HFF-Myc (cell line): ENCODE data around the gene PLOD1.
"Not testable (repeated sequence)": the region's sequence is repeated elsewhere in the genome, so short reads cannot be mapped to it uniquely, and the experiment has no call there.

ENCODE experiments used
- DNase-seq: peaks from one replicate; pipeline ENCODE4 v3.0.0-alpha.2; 2011; ENCODE audit warnings: low read depth; ENCODE audit errors: extremely low read depth
- H3K4me3 ChIP-seq: replicated peaks from 2 replicates; pipeline ENCODE4 v1.5.1; 2011; ENCODE audit warnings: low read depth, mild to moderate bottlenecking, control low read depth, low read length
- CTCF ChIP-seq: IDR thresholded peaks from 2 replicates; pipeline ENCODE4 v1.5.1; 2012; ENCODE audit warnings: mild to moderate bottlenecking, low read depth, low read length, control low read depth; ENCODE audit errors: missing control alignments

Gene PLOD1

GRCh38 chr1:11891433-11892186 is 42.9 kb upstream of the PLOD1 start:
- TF ChIP-seq CTCF = no peak
- H3K4me3 ChIP-seq = no peak overlapping the region

GRCh38 chr1:11893907-11894251 is 40.6 kb upstream of the PLOD1 start:
- peak; percentile 98 for TF ChIP-seq CTCF
- no peak for DNase-seq

More at GRCh38 chr1:11891433-11892186, 42.9 kb upstream of the PLOD1 start:
- DNase-seq = no peak

GRCh38 chr1:11894501-11894900 is 40.0 kb upstream of the PLOD1 start:
- not testable (repeated sequence) for H3K4me3 ChIP-seq, DNase-seq

More at GRCh38 chr1:11893907-11894251, 40.6 kb upstream of the PLOD1 start:
- no peak overlapping the region for H3K4me3 ChIP-seq

GRCh38 chr1:11898086-11898785 is 36.3 kb upstream of the PLOD1 start:
- no peak overlapping the region for H3K4me3 ChIP-seq
- no peak for DNase-seq
- no peak for TF ChIP-seq CTCF

GRCh38 chr1:11898831-11899467 is 35.6 kb upstream of the PLOD1 start:
- H3K4me3 ChIP-seq = no peak overlapping the region
- DNase-seq = no peak
- no peak for TF ChIP-seq CTCF

- H3K4me3 ChIP-seq, DNase-seq: not testable (repeated sequence)
Observed at GRCh38 chr1:11901446-11901845, 33.1 kb upstream of the PLOD1 start.

- no peak for DNase-seq
- no peak for TF ChIP-seq CTCF
- H3K4me3 ChIP-seq = no peak overlapping the region
Observed at GRCh38 chr1:11903210-11903609, 31.3 kb upstream of the PLOD1 start.

GRCh38 chr1:11904156-11904555 is 30.4 kb upstream of the PLOD1 start:
- DNase-seq = peak; percentile 26
- not testable (repeated sequence) for H3K4me3 ChIP-seq
